Right lobe of liver (tissue), 6 donors: ENCODE measurements around the gene ARHGAP23. TPM values are rescaled to one million over a fixed set of nuclear protein-coding genes. Genes with fewer than 3 reads are reported as not detected.

Experiments used
- ATAC-seq, 4 donors: fragments of 200-7000 bp; cut with Tn5 transposase; one replicate each; pipeline ENCODE4 v1.9.1; 2020; ENCODE audit warnings: mild to moderate bottlenecking in 4 of 4, moderate library complexity in 4 of 4
- DNase-seq, 3 donors: peaks; one replicate each; pipeline ENCODE4 v3.0.0-alpha.2; 2020
- H3K27ac ChIP-seq, 3 donors: fragments of 200-600 bp; one replicate each; pipeline ENCODE4 v1.8.0; 2022
- H3K27me3 ChIP-seq, 2 donors: fragments of 200-600 bp; one replicate each; pipeline ENCODE4 v1.8.0; 2022
- H3K36me3 ChIP-seq, 4 donors: fragments of 200-600 bp; sonication (generic) in 1 of 4; one replicate each; pipeline versions ENCODE4 v1.5.1 to v1.8.0; 2017 to 2022; ENCODE audit warnings: control low read depth in 1 of 4
- H3K4me1 ChIP-seq, 4 donors: fragments of 200-600 bp; sonication (generic) in 1 of 4; one replicate each; pipeline versions ENCODE4 v1.5.1 to v1.8.0; 2017 to 2022; ENCODE audit warnings: control low read depth in 1 of 4
- H3K4me3 ChIP-seq, 3 donors: fragments of 200-600 bp; one replicate each; pipeline ENCODE4 v1.8.0; 2022
- H3K9me3 ChIP-seq, 4 donors: fragments of 200-600 bp; sonication (generic) in 1 of 4; one replicate each; pipeline versions ENCODE4 v1.5.1 to v1.8.0; 2017 to 2022; ENCODE audit warnings: control low read depth in 1 of 4
- POLR2A ChIP-seq: fragments of 450-650 bp; IDR thresholded peaks from one replicate; pipeline ENCODE4 v1.6.1; 2017; ENCODE audit warnings: antibody characterized with exemption, mild to moderate bottlenecking
- WGBS: methylation state at CpG from one replicate; pipeline ENCODE4 v1.1.6; 2018; ENCODE audit warnings: low coverage, low lambda C conversion rate; ENCODE audit not compliant: insufficient coverage; ENCODE audit errors: missing lambda C conversion rate; 5-methylcytosine and 5-hydroxymethylcytosine counted together
- intact Hi-C, 2 donors: fragments of 100-400 bp; cut with DNase I; formaldehyde crosslinking; loops; one replicate each; pipeline versions ENCODE4 v1.11.2 to v1.14.1; 2022
- total RNA-seq, 6 experiments: library from RNA; depleted of rRNA in 2 of 6; stranded (reverse); fragments of >200 nt in 2 of 6; fragmentation: NEBNext Ultra II Directional in 3 of 6; extraction: Animal tissue kit (Norgen Biotek cat#: 25700) in 3 of 6; gene quantifications; one replicate each; pipeline versions ENCODE4 v1.1.0 to v1.2.4, GENCODE V29; 2016 to 2023
- TF ChIP-seq, protein P1 (sequence below), 4 donors: fragments of 200-600 bp in 3 of 4; fragments of 450-650 bp in 1 of 4; IDR thresholded peaks; one replicate each; pipeline versions ENCODE4 v1.5.1 to v1.8.0; 2016 to 2022; ENCODE audit warnings: antibody characterized with exemption in 4 of 4, mild to moderate bottlenecking in 2 of 4
- donor health status: DM: no; HTN: yes; CAD: no.
- donor health status: DM: no; HTN: no; CAD: no.
- donor health status: DM: no; HTN: no; CAD: no.
- donor health status: DM: no; HTN: yes; CAD: no.
- donor health status: DM: no; HTN: yes; CAD: no.

Gene ARHGAP23
- total RNA-seq, 6 experiments from 2014 or later = 1.4 to 9.5 (median 3.8) TPM

DNA sequence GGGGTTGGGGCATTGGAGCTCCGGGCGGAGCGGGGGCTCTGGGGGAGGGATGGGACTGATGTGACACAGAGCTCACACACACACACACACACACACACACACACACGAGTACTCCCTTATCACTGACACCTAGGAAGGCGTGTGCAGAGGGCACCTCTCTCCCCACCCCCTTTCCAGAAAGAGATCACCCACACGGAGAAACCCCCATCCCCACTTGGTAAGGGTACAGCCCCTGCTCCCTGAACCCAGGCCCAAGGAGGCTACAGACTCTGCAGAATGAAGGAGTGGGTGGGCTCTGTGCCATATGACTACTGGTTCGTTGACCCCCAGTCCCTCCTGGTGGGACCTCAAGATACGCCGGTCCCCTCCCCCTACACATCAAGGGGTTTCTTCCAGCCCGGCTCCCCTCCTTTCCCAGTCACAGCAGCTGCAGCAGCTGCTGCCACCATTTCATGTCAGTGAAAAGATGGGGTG lies 8.7 kb upstream of the ARHGAP23 start:
- no peak overlapping the region for H3K4me3 ChIP-seq
- no peak overlapping the region for H3K27ac ChIP-seq
- H3K36me3 ChIP-seq = no peaks in the 10 kb centered on the region
- DNase-seq (no peak), ATAC-seq (no peak)
- intact Hi-C loops = loop anchor here (5.0 kb wide), 2 partner anchors 72 to 77 kb away; partner anchors contain the start of gene GPR179 (in 1 of the 2)
- WGBS = 9% methylated on average over 4 of the region's 10 CpGs
- H3K27me3 ChIP-seq = peaks cover 0 to 5% of the 10 kb centered on the region in 2 donors
- H3K9me3 ChIP-seq = no peaks in the 10 kb centered on the region
- peaks cover 0 to 8% (median 0%) of the 10 kb centered on the region in 4 donors for H3K4me1 ChIP-seq
- TF ChIP-seq POLR2A = no peak
- TF ChIP-seq, protein P1, sequence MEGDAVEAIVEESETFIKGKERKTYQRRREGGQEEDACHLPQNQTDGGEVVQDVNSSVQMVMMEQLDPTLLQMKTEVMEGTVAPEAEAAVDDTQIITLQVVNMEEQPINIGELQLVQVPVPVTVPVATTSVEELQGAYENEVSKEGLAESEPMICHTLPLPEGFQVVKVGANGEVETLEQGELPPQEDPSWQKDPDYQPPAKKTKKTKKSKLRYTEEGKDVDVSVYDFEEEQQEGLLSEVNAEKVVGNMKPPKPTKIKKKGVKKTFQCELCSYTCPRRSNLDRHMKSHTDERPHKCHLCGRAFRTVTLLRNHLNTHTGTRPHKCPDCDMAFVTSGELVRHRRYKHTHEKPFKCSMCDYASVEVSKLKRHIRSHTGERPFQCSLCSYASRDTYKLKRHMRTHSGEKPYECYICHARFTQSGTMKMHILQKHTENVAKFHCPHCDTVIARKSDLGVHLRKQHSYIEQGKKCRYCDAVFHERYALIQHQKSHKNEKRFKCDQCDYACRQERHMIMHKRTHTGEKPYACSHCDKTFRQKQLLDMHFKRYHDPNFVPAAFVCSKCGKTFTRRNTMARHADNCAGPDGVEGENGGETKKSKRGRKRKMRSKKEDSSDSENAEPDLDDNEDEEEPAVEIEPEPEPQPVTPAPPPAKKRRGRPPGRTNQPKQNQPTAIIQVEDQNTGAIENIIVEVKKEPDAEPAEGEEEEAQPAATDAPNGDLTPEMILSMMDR (IDR thresholded peaks at IDR 0.05) = no peak

DNA sequence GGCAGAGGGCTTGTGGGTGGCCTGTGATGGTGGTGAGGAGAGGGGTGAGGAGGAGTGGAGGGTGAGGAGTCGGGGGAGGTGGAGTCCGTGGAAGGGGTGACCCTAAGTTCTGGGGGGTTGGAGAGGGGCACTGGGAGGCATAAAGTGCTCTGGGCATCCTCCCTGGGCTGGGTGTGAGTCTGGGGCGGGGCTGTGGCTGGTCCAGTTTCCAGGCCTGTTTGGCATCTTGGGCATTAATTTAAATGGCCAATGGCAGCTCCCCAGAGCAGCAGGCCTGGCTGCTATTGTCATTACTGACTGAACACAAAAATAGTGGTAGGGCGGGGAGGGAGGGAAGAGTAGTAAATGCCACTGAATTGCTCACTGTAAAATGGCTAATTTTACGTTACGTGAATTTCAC lies 7.7 kb upstream of the ARHGAP23 start:
- no peak overlapping the region for H3K4me3 ChIP-seq
- peaks cover 0 to 5% of the 10 kb centered on the region in 2 donors for H3K27me3 ChIP-seq
- H3K27ac ChIP-seq = no peak overlapping the region
- ATAC-seq (no peak), DNase-seq (no peak)
- H3K4me1 ChIP-seq = peaks cover 0 to 2% (median 0%) of the 10 kb centered on the region in 4 donors
- TF ChIP-seq POLR2A = no peak
- TF ChIP-seq, protein P1 (IDR thresholded peaks at IDR 0.05) = no peak
- no peaks in the 10 kb centered on the region for H3K36me3 ChIP-seq
- H3K9me3 ChIP-seq = no peaks in the 10 kb centered on the region
- intact Hi-C loops = loop anchor here (10.0 kb wide), 1 partner anchor 64 kb away; no protein-coding TSS in a partner anchor
- WGBS = 76% methylated on average over 5 of the region's 6 CpGs

DNA sequence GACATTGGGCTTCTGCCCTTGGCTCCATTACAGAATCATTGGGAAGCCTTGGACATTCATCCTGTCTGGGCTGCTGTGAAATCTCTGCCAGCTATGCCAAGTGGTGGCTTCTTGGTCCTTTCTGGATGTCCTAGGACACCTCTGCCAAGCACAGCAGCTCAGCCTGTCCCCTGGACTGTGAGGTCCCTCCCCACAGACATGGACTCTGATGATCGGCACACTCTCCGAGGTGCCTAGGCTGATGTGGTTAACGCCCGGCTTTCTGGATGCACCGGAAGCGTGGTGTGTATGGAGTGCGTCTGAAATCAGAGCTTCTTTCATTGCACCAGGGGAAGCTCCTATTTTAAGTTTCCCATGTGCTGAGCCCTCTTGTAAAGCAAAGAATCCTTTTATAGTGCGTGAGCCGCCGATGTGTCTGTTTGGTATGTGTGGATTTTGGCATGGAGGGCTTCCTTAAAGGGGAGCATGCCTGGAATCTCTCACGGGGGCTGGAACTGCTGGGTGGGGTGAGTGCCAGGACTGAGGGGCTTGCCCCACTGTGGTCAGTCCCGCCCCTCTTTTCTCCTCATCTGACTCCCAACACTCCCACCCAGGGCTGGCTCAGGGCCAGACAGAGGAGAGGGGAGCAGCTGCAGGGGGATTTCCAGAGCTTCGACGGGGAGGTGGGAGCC lies 7.0 kb upstream of the ARHGAP23 start:
- H3K9me3 ChIP-seq = no peaks in the 10 kb centered on the region
- WGBS = 35% methylated on average over 9 of the region's 14 CpGs
- H3K27me3 ChIP-seq = peaks cover 0 to 5% of the 10 kb centered on the region in 2 donors
- TF ChIP-seq POLR2A = no peak
- TF ChIP-seq, protein P1 (IDR thresholded peaks at IDR 0.05) = no peak
- no peak for DNase-seq
- H3K4me3 ChIP-seq = no peak overlapping the region
- no peaks in the 10 kb centered on the region for H3K36me3 ChIP-seq
- ATAC-seq = no peak
- peaks cover 0 to 2% (median 0%) of the 10 kb centered on the region in 4 donors for H3K4me1 ChIP-seq
- no peak overlapping the region for H3K27ac ChIP-seq
- intact Hi-C loops = loop anchor here (10.0 kb wide), 1 partner anchor 63 kb away; no protein-coding TSS in a partner anchor

DNA sequence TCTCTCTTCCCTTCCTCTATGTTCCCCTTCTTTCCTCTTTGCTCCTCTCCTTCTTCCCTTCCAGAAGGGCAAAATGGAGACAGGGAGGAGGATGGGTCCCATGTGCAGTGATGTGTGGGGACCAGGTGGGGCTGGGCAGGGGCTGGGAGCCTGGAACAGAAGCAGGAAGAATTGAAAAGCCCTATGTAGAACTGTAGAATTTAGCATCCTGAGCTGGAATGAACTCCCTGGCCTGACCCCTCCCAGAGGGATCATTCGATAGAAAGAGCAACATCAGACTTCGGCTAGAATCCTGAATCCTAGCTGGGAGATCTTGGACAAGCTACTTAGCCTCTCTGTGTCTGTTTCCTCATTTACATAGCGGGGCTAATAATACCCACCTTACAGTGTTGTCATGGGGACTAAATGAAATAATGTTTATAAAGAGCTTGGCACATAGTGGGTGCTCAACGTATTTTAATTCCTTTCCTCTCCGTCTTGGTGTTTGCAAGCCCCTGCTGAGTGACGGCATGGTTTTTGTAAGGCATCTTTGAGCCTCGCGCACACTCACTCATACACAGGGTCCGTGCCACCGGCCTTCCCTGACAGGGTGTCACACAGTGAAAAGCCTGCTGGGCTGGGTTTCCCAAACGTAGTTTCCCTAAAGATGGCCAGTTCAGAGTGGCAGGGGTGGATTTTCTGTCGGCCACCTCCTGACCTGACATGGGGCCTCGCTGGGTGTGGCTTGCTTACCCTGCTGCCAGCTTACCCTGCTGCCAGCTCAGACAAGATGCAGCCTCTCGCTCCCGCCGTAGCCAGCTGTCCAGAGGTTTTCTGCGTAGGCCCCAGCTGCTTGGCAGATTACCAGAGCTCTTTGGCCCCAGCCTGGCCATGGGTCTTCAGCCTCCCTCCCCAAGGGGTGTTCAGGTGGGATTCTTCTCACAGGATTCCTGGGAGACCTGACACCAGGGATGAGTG lies 6.1 kb upstream of the ARHGAP23 start:
- intact Hi-C loops = loop anchor here (10.0 kb wide), 1 partner anchor 63 kb away; no protein-coding TSS in a partner anchor
- peaks cover 0 to 5% of the 10 kb centered on the region in 2 donors for H3K27me3 ChIP-seq
- DNase-seq (no peak), ATAC-seq (no peak)
- WGBS = 45% methylated on average over 15 of the region's 17 CpGs
- no peak for TF ChIP-seq POLR2A
- TF ChIP-seq, protein P1 (IDR thresholded peaks at IDR 0.05) = no peak
- H3K36me3 ChIP-seq = no peaks in the 10 kb centered on the region
- no peak overlapping the region for H3K4me3 ChIP-seq
- no peaks in the 10 kb centered on the region for H3K9me3 ChIP-seq
- H3K4me1 ChIP-seq = peaks cover 0 to 2% (median 0%) of the 10 kb centered on the region in 4 donors
- H3K27ac ChIP-seq = no peak overlapping the region
